GM19023 (cell line): ENCODE data around the gene RNASE11.
"Not testable (repeated sequence)": the region's sequence is repeated elsewhere in the genome, so short reads cannot be mapped to it uniquely, and the experiment has no call there.

Experiments
- ATAC-seq: cut with Tn5 transposase; IDR thresholded peaks from one replicate; pipeline ENCODE4 v1.9.1; 2021; ENCODE audit warnings: mild to moderate bottlenecking, moderate library complexity; ENCODE audit not compliant: unreplicated experiment

Gene RNASE11

GRCh38 chr14:20614038-20614840 is 26.4 kb upstream of the RNASE11 start:
- ATAC-seq = no peak

GRCh38 chr14:20613094-20614037 is 25.6 kb upstream of the RNASE11 start:
- peak; percentile 69 for ATAC-seq

DNA sequence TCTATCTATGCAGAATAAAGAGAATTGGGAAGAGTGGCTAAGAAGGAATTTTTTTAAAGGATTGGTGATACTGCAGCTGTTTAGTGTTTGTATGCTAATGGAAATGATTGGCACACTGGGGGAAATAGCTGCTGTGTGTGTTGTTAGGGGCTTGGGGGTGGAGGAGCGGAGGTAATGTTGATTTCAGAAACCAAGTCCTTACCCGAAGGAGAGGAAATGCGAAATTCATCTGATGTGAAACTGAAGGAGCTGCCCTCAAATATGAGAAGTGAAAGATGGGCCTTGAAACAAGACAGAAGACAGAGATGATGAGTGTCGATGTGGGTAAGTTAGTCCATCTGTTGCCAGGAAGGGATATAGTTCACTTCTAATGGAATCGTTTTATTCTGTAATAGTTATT is 24.6 kb upstream of the RNASE11 start:
- no peak for ATAC-seq

DNA sequence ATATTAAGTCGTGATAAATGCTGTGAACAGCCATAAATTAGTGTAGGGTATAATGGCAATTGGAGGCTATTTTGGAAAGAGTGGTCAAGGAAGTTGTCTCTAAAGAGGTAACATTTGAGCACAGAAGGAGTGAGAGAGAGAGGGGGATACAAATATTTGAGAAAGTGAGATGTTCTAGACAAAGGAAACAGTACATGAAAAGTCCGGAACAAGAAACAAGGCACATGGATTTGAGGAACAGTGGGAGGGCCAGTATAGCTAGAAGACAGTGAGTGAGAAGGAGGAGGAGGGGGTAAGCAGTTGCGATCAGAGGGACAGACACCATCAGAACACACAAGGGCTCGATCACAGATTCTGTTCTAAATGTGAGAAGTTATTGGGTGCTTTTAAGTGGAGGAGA is 23.5 kb upstream of the RNASE11 start:
- ATAC-seq = no peak

DNA sequence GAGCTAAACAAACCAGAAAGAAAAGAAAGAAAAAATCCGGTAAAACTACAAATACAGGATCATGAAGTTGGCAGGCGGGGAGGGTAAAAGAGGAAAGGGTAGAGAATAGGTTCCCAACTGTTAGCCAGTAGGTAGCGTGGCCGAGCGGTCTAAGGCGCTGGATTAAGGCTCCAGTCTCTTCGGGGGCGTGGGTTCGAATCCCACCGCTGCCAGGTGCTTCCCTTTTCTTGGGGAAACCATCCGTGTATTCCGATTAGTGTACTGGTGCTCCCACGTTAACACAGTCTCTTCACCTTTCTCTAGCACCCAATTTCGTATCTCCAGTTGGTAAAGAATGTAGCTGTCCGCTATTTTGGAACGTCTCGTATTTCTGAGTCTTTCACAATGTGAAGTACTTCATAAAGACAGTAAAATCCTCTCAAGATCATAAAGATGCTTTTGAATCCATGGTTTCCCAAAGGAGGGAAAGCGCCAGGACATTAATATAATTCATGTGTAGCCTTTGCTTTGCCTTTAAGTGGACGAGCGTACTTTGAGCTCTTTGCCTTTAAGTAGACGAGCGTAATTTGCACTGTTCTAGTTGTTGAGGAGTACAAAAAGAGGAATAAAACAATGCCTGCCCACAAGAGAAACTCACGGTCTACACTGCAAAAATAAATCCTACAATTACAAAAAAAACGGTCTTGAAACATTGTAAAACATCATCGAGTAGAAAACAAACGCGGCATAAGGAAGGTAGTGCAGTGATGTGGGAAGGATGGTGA is 22.4 kb upstream of the RNASE11 start:
- peak; percentile 11 for ATAC-seq

- ATAC-seq = no peak
These were observed 21.6 kb upstream of the RNASE11 start for GRCh38 chr14:20609215-20610001.

DNA sequence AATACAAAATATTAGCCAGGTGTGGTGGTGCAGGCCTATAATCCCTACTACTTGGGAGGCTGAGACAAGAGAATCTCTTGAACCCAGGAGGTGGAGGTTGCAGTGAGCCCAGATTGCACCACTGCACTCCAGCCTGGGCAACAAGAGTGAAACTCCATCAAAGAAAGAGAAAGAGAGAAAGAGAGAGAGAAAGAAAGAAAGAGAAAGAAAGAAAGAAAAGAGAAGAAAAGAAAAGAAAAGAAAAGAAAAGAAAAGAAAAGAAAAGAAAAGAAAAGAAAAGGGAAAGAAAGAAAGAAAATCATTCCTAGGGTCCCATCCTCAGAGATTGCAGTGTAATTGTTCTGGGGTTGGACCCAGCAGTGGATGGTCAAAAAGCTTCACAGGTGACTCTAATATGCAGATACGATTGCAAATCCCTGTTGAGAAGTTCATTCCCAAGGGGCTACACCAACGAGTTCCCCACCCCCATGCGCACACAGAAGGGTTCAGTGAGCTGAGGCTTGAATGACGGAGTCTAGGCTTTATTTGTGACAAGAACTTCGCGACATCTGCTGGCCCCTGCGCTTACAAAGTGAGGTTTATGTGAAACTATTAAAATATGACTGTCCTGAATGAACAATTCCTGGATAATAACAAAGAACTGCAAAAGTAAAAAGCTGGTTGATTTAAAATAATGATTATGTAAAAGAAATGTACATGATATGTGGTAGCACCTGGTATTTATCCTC is 20.7 kb upstream of the RNASE11 start:
- no peak for ATAC-seq

GRCh38 chr14:20607617-20608016 is 19.8 kb upstream of the RNASE11 start:
- ATAC-seq = no peak

DNA sequence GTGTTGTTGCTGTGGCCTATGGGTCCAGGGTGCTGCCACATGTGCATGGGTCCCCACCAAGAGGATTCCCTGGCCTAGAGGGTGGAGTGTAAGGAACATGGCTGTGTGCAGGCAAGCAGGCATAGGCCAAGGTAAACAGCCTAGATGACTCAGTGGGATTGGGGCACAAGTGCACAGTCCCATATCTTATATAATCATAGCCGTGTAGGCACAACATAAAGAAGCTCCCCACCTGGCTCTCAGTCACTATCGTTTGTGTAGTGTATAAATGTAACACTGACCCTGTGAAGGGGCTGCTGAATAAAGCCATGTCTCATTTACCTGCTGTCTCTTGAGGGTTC is 19.1 kb upstream of the RNASE11 start:
- no peak for ATAC-seq

DNA sequence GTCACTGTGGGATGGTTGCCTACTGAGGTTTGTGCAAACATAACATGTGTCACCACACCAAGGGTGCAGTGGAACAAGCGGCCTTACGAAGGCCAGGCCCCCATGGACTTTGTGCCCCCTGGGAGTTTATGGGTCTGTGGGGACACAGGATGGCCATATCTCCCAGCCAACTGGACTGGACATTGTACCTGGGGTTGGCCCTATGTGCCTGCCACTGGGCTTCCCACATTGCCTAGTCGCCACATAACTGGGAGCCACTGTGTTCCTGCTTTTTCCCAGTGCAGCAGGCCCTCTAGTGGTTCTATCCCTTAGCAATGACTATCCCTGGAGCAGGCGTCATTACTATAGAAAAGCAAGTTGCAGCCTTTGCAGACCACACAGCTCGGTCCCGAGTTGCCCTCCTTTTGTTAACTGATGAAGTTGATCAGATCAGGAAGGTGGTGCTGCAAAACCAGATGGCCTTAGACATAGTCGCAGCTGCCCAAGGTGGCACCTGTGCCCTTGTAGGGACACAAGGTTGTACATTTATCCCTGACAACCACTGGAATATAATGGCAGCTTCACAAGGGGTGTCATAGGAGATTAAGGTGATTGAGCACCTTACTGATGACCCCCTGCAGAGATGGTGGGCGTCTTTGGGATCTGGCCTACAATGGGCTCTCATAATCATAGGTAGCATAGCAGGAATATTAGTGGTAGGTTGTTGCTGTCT is 18.5 kb upstream of the RNASE11 start:
- ATAC-seq = no peak

- no peak for ATAC-seq
These were observed 16.3 kb upstream of the RNASE11 start for GRCh38 chr14:20603813-20604690.

GRCh38 chr14:20602583-20602982 is 14.8 kb upstream of the RNASE11 start:
- ATAC-seq = no peak

DNA sequence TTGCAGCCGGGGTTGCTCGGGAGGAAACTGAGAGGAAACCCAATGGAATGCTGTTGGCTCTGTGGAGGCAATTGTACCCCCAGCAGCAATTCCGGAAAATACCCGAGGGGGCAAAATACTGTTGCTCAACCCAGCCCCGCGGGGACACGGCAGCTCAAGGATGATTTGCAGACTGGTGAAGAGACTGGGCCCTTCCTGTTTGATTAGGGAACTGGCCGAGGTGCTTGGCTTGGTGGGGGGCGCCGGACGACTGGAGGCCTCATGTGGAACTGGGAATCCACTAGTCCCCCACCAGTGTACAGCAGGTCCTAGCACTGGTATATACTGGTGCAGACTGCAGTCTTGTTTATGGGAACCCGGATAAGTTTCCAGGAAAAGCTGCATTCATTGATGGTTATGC is 13.7 kb upstream of the RNASE11 start:
- ATAC-seq = no peak

GRCh38 chr14:20597108-20597507 is 9.3 kb upstream of the RNASE11 start:
- no peak for ATAC-seq

- not testable (repeated sequence) for ATAC-seq
These were observed 7.9 kb upstream of the RNASE11 start for GRCh38 chr14:20595726-20596125.

DNA sequence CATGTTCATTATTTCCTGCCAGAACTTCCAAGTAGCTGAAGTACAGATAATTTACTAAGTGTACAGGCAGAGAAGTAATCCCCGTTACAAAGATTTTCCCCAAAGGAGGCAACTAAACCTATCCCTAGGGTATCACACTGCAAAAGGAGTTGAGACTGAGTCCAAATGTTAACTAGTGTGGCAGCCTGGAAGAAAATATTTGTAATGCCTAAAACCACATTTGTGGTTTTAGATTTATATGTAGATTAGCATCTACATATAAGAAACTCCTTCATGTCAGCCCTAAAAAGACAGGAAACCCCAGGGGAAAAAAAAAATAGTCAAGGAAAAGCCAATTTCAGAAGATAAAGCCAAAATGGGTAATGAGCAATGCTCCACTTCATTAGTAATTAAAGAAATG is 4.8 kb upstream of the RNASE11 start:
- no peak for ATAC-seq

GRCh38 chr14:20591235-20591634 is 3.4 kb upstream of the RNASE11 start, which contains the start of gene RNASE12:
RNASE12 (minus strand) TSS chr14:20591376; CDS start chr14:20590723, 653 bp downstream.
- ATAC-seq = no peak

DNA sequence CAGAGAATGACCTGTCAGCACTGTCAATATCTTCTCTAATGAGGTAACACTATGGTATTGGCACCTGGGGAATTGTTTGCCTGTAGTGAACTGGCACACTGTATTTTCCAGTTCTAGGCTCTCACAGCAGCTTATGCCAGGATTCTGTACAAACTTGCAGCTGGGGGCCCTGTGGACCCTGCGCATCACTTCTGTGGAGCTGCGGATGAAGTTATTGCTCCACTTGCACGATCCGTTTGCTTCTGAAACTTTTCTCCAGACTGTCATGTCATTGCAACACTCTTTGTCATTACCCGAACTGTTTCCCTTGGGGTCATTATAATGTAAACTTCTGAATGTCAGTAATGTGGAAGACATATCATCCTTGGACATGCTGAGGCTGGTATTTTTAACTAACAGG is 3.9 kb downstream of the RNASE11 start:
- no peak for ATAC-seq
